Stimulated activated CD8-positive, alpha-beta memory T cell treated with anti-CD3 and anti-CD28 coated beads, Interleukin-15, amount 100 ng/mL, for 1 hour (primary cell): ENCODE results near the gene COL25A1.
"Not testable (repeated sequence)": the region's sequence is repeated elsewhere in the genome, so short reads cannot be mapped to it uniquely, and the experiment has no call there.

Source experiments
- DNase-seq: peaks from one replicate; pipeline ENCODE4 v3.0.0-alpha.2; 2020; ENCODE audit warnings: low read depth

The COL25A1 gene

GRCh38 chr4:108903464-108904221, 398.8 kb downstream of the COL25A1 start:
- no peak for DNase-seq

DNA sequence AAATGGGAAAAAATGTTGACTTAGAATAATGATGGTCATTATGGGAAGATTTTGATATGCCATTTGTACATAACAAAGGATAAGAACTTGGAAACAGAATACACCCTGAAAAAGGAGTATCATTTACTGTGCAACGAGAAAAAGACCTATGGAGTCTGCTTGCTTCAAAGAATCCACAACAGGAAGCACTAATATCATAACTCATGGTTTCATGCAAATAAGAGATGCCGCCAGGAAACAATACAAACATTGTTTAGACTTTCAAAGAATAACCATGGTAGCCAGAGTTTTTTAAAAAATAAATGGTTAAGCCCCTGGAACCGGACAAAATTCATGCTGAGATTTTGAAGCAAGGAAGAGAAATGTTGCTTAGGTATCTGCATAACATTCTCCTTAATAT, 399.7 kb downstream of the COL25A1 start:
- no peak for DNase-seq

- no peak for DNase-seq
Observed at GRCh38 chr4:108901291-108901690, 401.2 kb downstream of the COL25A1 start.

DNA sequence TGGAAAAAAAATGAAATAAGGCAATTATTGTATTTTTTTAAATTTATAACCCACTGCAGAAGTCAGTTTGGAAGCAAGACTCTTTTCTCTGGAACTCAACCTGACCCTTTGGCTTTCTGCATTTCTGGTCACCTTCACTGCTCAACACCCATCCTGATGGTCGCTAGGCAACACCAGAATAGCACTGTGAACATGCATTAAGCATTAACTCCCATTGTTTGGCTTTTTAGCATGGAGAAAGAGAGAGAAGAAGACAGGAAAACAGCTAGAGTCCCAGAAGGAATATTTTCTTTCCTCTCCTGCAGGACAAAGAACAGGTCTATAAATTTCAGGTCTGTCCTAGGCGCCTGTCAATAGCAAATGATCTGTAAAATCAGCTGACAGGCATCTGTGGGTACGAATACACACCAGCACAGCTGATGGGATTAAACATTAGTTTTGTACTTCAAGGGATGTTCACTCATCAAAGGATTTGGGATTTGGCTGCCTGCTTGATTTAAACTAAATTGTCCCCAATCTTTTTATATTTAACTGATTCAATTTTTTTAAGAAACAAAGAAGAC, 402.4 kb downstream of the COL25A1 start:
- DNase-seq = no peak

DNA sequence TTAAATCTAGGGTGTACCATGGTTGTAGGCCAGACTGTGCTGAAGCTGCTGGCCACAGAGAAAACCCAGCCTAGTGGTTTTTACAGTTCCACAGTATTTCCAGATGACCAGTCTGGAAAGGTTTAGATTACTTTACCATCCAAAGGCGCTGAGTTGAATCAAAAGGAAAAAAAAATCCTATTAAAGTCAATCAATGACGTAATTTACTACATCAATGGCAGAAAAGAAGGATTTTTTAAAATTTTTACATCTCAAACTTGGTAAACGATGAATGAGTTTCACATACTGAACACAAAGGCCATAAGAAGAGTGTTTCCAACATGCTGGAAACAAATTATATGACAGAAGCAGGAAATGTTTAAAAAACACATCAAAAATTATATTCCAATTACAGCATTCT, 409.0 kb downstream of the COL25A1 start:
- DNase-seq = no peak

DNA sequence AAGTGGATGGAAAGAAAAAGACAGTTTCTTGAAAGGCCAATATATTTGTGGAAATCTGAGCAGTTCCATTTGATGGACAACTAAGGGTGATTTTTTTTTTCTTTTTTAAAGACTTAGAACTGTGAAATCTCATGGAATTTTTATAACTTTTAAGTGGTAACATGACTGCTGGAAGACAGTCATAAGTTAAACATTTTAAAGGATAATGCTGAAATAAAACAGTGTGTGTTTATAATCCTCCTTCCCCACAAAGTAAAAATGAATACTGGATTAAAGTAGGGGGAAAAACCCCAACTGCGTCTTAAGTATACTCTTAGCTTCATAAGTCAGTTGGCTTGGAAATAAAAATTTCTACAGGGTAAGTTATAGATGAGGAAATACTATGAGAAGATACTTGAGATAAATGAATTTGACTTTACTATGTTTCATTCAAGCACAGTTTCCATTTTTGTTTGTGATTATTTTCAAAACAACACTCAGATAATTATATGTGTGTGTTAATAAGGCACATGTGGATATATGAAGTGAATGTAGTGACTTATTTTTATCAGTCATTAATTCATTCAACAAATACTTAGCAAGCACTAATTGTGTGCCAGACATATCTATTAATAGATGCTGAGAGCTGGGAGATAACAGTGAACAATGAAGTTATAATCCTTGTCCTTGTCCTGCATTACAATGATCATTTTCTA, 410.4 kb downstream of the COL25A1 start:
- no peak for DNase-seq

DNA sequence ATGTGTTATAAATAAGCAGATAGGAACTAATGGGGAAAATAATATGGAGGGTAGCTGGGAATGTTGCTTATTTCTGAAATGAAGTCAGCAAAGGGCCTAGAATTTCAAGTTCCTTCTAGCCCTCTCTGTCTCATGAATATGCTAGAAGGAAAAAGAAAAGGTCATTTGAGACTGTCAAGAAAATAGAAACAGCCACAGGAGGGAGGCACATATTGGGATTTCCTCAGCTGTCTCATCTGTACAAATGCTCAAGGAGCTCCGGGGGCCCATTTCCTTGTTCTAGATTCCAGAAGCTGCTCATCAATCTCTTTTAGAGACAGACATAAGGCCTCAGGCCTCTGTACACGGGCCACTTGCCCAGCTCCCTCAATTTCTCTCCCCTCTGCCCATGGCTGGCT, 412.0 kb downstream of the COL25A1 start:
- no peak for DNase-seq

DNA sequence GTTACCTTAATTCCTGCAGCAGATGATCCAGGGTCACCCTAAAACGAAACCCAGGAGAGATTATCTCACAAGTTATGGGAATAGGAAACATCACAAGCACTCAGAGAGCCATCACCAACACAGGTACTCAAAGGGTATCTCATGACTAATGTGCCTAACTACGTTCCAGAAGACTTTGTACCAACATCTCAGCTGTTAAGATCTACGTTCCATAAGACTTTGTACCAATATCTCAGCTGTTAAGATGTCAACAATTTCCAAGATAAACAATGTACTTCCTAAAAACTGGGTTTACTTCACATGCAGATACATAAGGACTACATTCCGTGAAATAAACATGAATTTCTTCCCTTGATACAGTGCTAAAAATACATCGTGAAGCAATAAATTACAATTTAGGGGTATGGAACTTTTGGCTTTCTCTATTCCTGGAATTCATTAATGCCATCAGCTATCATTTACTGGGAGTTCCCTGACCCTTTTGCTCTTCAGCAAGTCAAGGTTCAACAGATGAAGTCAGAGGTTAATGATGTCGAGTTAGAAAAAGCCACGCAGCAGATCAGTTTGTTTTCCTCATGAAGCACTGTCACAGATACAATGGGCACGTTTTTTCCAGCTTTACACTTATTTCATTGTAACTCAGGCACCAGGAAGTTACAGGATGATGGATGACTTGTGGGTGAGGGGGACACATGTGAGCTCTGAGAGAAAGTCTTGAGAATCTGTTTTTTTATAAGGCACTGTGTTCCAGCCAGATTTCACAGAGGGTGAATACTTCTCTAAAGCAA, 412.6 kb downstream of the COL25A1 start:
- no peak for DNase-seq

DNA sequence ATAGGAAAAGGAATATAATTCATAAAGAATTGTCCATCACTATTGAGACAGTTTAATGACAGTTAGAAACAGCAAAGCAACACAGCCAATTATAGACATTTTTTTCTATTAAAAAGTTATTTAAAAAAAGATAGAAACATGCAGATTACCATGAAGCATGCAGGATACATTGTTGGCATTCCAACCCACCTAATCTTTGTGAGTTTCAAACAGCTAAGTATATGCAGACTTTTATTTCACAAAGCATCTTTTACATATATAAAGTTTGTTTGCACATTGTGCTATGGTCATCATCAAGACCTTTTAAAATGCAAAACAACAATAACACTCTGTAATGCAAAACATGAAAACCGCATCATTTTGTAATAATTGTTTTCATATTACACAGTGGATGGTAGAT, 413.7 kb downstream of the COL25A1 start:
- no peak for DNase-seq

DNA sequence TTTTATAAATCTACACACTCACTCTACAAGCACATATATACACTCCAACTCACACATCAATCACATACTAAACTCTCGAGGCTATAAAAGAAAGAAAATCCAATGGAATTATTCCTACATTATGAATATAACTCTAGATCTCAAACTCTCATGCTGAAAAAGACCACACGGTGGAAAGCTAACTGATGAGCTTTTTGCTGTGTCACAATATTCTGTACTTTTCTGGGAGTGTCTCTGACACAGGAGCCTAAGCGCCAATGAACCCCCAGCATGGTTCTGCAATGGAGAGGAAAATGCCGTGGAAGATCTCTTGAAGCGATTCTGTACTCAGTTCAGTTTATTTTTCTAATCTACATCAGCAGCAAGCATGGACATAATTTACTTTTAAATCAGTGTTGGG, 415.4 kb downstream of the COL25A1 start:
- no peak for DNase-seq

DNA sequence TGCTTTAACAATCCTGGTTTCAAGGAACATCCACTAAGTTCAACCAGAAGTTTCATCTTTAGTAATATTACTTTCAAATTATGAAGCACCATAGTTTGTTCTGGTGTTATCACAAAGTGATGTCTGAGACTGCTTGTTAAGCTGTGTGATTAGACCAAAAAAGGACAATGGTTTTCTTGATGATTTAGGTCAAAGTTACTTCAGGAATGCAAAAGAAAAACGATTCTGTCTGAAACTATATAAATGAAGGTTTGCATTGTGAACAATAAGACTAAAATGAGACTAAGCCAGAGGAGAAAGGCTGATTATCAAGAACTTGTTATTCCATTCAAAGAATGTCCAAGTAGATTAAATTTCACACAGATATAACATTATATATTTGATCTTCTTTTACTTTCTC, 417.2 kb downstream of the COL25A1 start:
- DNase-seq = no peak

DNA sequence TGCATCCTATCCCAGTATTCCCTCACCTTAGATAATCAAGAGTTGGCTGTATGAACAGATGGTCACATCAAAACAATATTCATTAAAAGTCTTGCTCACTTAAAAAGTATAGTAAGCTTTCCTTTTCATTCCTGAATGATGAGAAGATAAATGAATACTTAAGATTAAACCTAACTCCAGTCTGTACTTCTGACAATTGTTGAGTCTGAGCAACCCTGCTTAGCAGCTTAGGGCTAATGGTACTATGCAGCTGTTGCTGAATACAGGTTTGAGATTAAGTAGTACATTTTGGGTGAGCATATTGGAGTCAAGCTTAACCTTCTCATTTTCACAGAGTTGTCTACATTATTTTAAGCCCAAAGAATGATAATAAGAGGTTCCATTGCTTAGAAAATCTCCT, 417.9 kb downstream of the COL25A1 start:
- DNase-seq = no peak

DNA sequence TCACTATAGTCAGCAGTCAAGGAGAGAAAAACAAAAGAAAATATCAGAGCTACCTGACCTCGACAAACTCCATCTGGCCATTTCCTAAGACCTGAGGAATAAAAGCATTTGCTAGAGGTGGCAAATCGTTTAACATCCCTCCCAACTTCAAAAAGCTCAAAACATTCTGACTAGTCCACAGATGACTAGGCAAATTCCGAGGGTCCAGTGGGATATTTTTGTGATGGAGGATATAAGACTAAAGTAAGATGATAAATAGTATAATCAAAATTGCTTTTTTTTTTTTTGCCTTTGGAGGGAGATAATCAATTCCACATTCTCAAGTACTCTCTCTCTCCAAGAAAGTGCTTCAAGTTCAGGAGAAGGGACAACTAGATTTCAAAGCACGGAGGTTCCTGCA, 420.5 kb downstream of the COL25A1 start:
- DNase-seq = no peak

DNA sequence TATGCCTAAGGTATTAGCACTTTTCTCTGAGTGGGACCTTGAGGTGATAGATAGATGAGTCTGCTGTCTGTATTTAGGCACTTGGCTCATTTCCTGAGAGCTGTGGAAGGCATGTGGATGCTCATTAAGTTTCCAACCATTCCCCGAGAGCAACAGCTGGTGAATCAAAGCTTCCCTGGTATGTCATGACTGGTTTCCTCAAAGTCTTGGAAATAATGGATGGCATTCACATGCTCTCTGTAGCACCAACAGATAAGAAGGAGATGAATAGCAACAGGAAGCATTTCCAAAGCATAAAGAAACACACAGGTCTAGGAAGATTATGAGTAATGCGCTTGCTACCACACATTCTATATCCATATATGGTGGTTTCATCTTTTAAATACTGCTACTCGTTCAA, 421.3 kb downstream of the COL25A1 start:
- DNase-seq = no peak

GRCh38 chr4:108878806-108879205, 423.7 kb downstream of the COL25A1 start:
- no peak for DNase-seq

- no peak for DNase-seq
Observed at GRCh38 chr4:108877821-108878220, 424.6 kb downstream of the COL25A1 start.

GRCh38 chr4:108874806-108875205, 427.7 kb downstream of the COL25A1 start:
- DNase-seq = no peak

DNA sequence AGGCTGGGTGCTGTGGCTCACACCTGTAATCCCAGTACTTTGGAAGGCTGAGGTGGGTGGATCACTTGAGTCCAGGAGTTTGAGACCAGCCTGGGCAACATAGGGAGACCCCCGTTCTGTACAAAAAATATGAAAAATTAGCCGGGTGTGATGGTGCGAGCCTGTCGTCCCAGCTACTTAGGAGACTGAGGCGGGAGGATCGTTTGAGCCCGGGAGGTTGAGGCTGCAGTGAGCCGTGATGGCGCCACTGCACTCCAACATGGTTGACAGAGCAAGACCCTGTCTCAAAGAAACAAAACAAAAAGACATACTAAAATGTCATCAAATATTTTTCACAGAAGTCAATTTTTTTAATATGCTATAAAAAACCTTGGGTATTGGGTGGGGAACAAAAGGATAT, 432.5 kb downstream of the COL25A1 start:
- DNase-seq = not testable (repeated sequence)

GRCh38 chr4:108868606-108869227, 433.7 kb downstream of the COL25A1 start:
- no peak for DNase-seq

DNA sequence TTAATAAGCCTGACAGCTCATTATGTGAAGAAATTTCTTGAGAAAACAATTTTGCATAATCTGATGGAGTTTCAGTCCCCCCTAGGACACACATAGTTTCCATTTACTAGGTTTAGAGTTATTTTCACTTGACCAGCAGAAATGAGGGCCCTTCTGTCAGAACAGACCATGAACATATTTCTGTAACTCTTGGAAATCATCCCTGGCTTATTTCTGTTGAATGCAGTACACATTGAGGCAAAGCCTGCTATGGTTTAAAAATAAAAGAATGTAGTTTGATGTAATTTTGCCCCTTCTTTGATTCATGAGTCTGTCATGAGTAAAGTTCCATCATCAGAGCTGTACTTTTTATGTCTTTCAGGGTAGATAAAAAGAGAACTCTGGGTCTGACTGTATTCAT, 435.0 kb downstream of the COL25A1 start:
- no peak for DNase-seq

GRCh38 chr4:108861334-108861733, 441.1 kb downstream of the COL25A1 start:
- DNase-seq = no peak

GRCh38 chr4:108854786-108855185, 447.7 kb downstream of the COL25A1 start:
- no peak for DNase-seq
